ENCODE measurements around the gene CACNA1H. TPM values are rescaled to one million over a fixed set of nuclear protein-coding genes. Genes with fewer than 3 reads are reported as not detected.
"Not testable (repeated sequence)": the region's sequence is repeated elsewhere in the genome, so short reads cannot be mapped to it uniquely, and the experiment has no call there.

The CACNA1H gene
- total and polyA plus RNA-seq, 2 of the 8 experiments (the other 6 are each of a cell fraction or from before 2014, with no cell fraction given), result 14.0 to 28.7 TPM

- H3K36me3 ChIP-seq (ENCODE audit: control insufficient read depth in 2 of 4, insufficient read depth in 4 of 4, low read length in 3 of 4); H3K9ac ChIP-seq (replicated peaks in 1 of 4; ENCODE audit: extremely low read depth in 1 of 4, low read depth in 3 of 4, low read length in 3 of 4); H4K8ac ChIP-seq (ENCODE audit: extremely low read depth, insufficient read depth, low read length); H3K9me3 ChIP-seq (ENCODE audit: insufficient read depth in 2 of 2, low read depth in 1 of 2, low read length in 1 of 2); H3K23me2 ChIP-seq (ENCODE audit: low read depth, low read length); H2BK20ac ChIP-seq (ENCODE audit: low read length); CTCF ChIA-PET (ENCODE audit: partially characterized antibody); H2BK15ac ChIP-seq (ENCODE audit: low read length); DNase-seq (ENCODE audit: low read depth in 1 of 2, low spot score in 2 of 2); FAIRE-seq; H4K5ac ChIP-seq (ENCODE audit: insufficient read length, low read depth, low read length); H3K4me2 ChIP-seq (ENCODE audit: insufficient read depth in 1 of 2, low read depth in 2 of 2, low read length in 2 of 2); H3K79me1 ChIP-seq (ENCODE audit: low read depth, low read length); H3K4me1 ChIP-seq (replicated peaks in 1 of 4; ENCODE audit: control insufficient read depth in 3 of 4, insufficient read depth in 4 of 4, low read length in 3 of 4); H2BK12ac ChIP-seq (ENCODE audit: low read depth, low read length); H3K79me2 ChIP-seq (ENCODE audit: control insufficient read depth in 1 of 2, insufficient read depth in 2 of 2, low read length in 2 of 2); H2BK120ac ChIP-seq (replicated peaks; ENCODE audit: low read depth, low read length); H3K56ac ChIP-seq (replicated peaks; ENCODE audit: insufficient read length, low read depth, low read length); H4K91ac ChIP-seq (replicated peaks; ENCODE audit: insufficient read length, low read length); H3K4me3 ChIP-seq (ENCODE audit: extremely low read depth in 1 of 4, insufficient read depth in 2 of 4, low read depth in 3 of 4, low read length in 4 of 4); POLR2A ChIA-PET (ENCODE audit: partially characterized antibody); H2AFZ ChIP-seq (ENCODE audit: low read length); H3K18ac ChIP-seq (ENCODE audit: extremely low read depth, low read length); H3K27ac ChIP-seq (ENCODE audit: low read depth, low read length); H2AK5ac ChIP-seq (ENCODE audit: low read depth, low read length); H2BK5ac ChIP-seq (ENCODE audit: low read depth, low read length); H3K14ac ChIP-seq (ENCODE audit: insufficient read length); H3K4ac ChIP-seq (replicated peaks; ENCODE audit: insufficient read length, low read depth, low read length); H3K23ac ChIP-seq (ENCODE audit: insufficient read length); H4K20me1 ChIP-seq (replicated peaks in 1 of 2; ENCODE audit: control insufficient read depth in 1 of 2, insufficient read depth in 2 of 2, low read length in 2 of 2): not testable (repeated sequence)
- no CpG with 5 or more reads among the region's 43 CpGs for WGBS, 2 experiments (ENCODE audit: extremely low coverage in 1 of 2, insufficient coverage in 1 of 2, insufficient read length in 1 of 2, insufficient replicate concordance in 2 of 2, low coverage in 1 of 2, low lambda C conversion rate in 2 of 2, missing lambda C conversion rate in 1 of 2)
- H3K27me3 ChIP-seq (replicated peaks in 1 of 4; ENCODE audit: control insufficient read depth in 3 of 4, extremely low read depth in 1 of 4, insufficient read depth in 3 of 4, low read length in 3 of 4), result peaks cover 0 to 11% (median 4%) of the 10 kb centered on the region in 4 experiments; a peak in 3 of 7 replicates
Measured at GRCh38 chr16:1249031-1249755, 96.3 kb downstream of the CACNA1H start.
